ENCODE measurements around the gene TPD52L3. TPM values are rescaled to one million over a fixed set of nuclear protein-coding genes. Genes with fewer than 3 reads are reported as not detected.

The TPD52L3 gene
- total RNA-seq, 1 donor from 2014 or later: not detected

- Mint-ChIP-seq H3K27me3 (ENCODE audit: low read depth) (no peaks in the 10 kb centered on the region), H3K9me3 (peaks cover 13% of the 10 kb centered on the region), H3K4me1 (no peaks in the 10 kb centered on the region), H3K4me3 (no peak overlapping the region), H3K27ac (no peak overlapping the region), H3K36me3 (no peaks in the 10 kb centered on the region)
- TF ChIP-seq CTCF (IDR thresholded peaks at IDR 0.05; ENCODE audit: unreplicated experiment): no peak
- DNase-seq (ENCODE audit: low spot score in 2 of 2, unreplicated experiment in 2 of 2): no peak
Measured at GRCh38 chr9:6368831-6369230, 40.7 kb downstream of the TPD52L3 start.

Other genes starting within 250 kb of the TPD52L3 start
- 4.2 to 5.4 TPM (median 4.7 TPM) in 3 replicates for gene IL33, start 112.6 kb upstream of the TPD52L3 start, total RNA-seq
- gene UHRF2, start 84.8 kb downstream of the TPD52L3 start, total RNA-seq: 55.2 to 62.0 TPM (median 61.2 TPM) in 3 replicates

Measured in mesothelial cell of epicardium (in vitro differentiated cells).